HG03575 (cell line): ENCODE measurements around the gene ATAD5.
"Not testable (repeated sequence)": the region's sequence is repeated elsewhere in the genome, so short reads cannot be mapped to it uniquely, and the experiment has no call there.

ENCODE experiments used
- ATAC-seq: cut with Tn5 transposase; IDR thresholded peaks from one replicate; pipeline ENCODE4 v1.9.1; 2021; ENCODE audit not compliant: unreplicated experiment, insufficient number of reproducible peaks, low FRiP score; ENCODE audit errors: extremely low read depth

The ATAD5 gene

GRCh38 chr17:30831663-30832437, at the start of gene ATAD5:
TSS of gene ATAD5 (plus strand) at chr17:30831966. CDS start at chr17:30832348, 382 bp downstream.
- no peak for ATAC-seq

- no peak for ATAC-seq
Observed at GRCh38 chr17:30782206-30782605, 49.6 kb upstream of the ATAD5 start.

- ATAC-seq = no peak
Observed at GRCh38 chr17:30788918-30789317, 42.8 kb upstream of the ATAD5 start.

- ATAC-seq = no peak
Observed at GRCh38 chr17:30790279-30790678, 41.5 kb upstream of the ATAD5 start.

GRCh38 chr17:30793282-30793977, 38.3 kb upstream of the ATAD5 start:
- ATAC-seq = no peak

GRCh38 chr17:30794372-30794771, 37.4 kb upstream of the ATAD5 start:
- ATAC-seq = no peak

- no peak for ATAC-seq
Observed at GRCh38 chr17:30796016-30796415, 35.8 kb upstream of the ATAD5 start.

- no peak for ATAC-seq
Observed at GRCh38 chr17:30801671-30802070, 30.1 kb upstream of the ATAD5 start.

- ATAC-seq = no peak
Observed at GRCh38 chr17:30805944-30806456, 25.8 kb upstream of the ATAD5 start.

GRCh38 chr17:30807896-30808295, 23.9 kb upstream of the ATAD5 start:
- ATAC-seq = no peak

GRCh38 chr17:30808785-30809286, 22.9 kb upstream of the ATAD5 start:
- ATAC-seq = no peak

GRCh38 chr17:30809867-30810266, 21.9 kb upstream of the ATAD5 start:
- no peak for ATAC-seq

GRCh38 chr17:30812218-30813177, 19.3 kb upstream of the ATAD5 start:
- no peak for ATAC-seq

GRCh38 chr17:30814236-30814635, 17.5 kb upstream of the ATAD5 start:
- not testable (repeated sequence) for ATAC-seq

- not testable (repeated sequence) for ATAC-seq
Observed at GRCh38 chr17:30814860-30815259, 16.9 kb upstream of the ATAD5 start.

GRCh38 chr17:30816165-30816564, 15.6 kb upstream of the ATAD5 start:
- ATAC-seq = no peak

- no peak for ATAC-seq
Observed at GRCh38 chr17:30819971-30820705, 11.6 kb upstream of the ATAD5 start.
